GF-D8 (cell line): Measurements from ENCODE around the gene UBN1.

Experiments used
- DNase-seq: peaks from one replicate; lab custom pipeline; 2025; lab: John Stamatoyannopoulos, UW

The UBN1 gene

DNA sequence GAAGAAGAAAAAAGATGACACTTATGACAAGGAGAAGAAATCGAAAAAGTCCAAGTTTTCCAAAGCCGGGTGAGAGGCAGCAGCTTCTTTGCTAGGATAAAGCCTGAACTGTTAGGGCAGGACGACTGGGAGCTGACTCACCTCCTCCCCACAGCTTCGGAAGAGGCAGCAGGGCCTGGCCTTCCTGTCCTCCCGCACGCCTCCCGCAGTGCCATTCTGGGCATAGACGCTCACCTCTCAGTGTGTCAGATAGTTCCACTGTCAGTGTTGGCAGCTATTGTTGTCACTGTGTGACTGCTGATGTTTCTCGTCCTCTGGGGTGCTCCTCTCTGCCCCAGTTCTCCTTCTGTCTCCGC is 12.6 kb downstream of the UBN1 start:
- no peak for DNase-seq

- no peak for DNase-seq
Measured at GRCh38 chr16:4860727-4861342, 13.6 kb downstream of the UBN1 start.

DNA sequence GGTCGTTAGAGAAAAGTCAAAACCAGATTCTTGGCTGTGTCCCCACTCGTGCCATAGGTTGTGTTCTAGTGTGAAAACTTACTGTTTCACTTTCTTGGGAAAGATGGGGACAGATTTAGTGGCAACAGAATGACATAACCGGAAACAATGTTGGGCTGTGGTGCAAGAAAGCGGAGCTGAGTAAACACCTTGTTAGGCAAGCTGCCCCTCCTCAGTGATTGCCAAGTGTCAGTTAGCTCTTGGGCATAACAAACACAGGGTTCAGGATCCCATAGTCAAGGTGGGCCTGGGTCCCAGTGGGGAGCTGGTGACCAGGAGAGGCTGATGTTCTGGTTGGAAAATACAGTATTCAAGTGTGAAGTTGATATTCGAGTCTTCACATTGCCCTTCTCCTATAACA is 15.4 kb downstream of the UBN1 start:
- peak; percentile 31 for DNase-seq

DNA sequence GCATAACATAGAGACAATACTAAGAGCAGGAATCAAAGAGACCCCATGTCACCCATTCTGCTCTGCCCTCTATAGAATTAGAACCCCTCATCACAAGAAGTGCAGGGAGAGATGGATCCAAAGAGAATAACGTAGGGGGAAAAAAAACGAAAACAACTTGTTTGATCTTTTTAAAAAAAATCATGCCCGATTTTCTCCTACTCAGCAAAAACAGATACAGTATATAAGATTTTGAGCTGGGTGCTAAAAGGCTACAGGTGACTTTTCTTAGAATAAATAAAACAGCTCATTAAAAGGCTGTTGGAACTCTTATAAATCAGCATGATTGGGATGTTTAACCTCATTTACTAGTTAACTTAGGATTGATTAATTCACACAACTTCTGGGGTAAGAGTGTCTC is 17.4 kb downstream of the UBN1 start:
- no peak for DNase-seq

GRCh38 chr16:4865231-4865860 is 18.1 kb downstream of the UBN1 start:
- DNase-seq: no peak

GRCh38 chr16:4866586-4866985 is 19.3 kb downstream of the UBN1 start:
- no peak for DNase-seq

DNA sequence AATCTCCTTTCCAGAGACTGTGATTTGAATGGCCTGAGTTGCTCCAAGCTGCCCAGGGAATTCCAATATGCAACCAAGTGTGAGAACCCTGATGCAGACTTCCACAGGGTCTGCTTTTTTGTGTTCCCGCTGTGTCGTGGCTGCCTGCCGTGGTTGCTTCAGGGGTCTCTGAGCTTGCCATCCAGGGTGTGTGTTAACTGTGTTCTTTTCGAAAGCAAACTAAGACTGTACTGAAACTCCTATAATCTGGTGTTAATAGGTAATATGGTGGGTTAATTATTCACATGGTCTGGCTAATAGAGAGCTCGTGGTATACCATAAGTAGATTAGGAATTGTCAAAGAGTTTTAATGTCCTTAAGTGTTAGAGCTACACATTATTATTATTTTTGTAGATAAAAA is 20.7 kb downstream of the UBN1 start:
- DNase-seq: no peak

- no peak for DNase-seq
Measured at GRCh38 chr16:4868535-4868934, 21.3 kb downstream of the UBN1 start.

- no peak for DNase-seq
Measured at GRCh38 chr16:4869147-4869805, 22.0 kb downstream of the UBN1 start.

GRCh38 chr16:4870138-4870671 is 22.9 kb downstream of the UBN1 start:
- DNase-seq: no peak

GRCh38 chr16:4871071-4871470 is 23.8 kb downstream of the UBN1 start:
- no peak for DNase-seq

- no peak for DNase-seq
Measured at GRCh38 chr16:4873091-4873490, 25.8 kb downstream of the UBN1 start.

- DNase-seq: no peak
Measured at GRCh38 chr16:4874666-4875065, 27.4 kb downstream of the UBN1 start.

GRCh38 chr16:4876646-4877379 is 29.5 kb downstream of the UBN1 start:
- DNase-seq: no peak

DNA sequence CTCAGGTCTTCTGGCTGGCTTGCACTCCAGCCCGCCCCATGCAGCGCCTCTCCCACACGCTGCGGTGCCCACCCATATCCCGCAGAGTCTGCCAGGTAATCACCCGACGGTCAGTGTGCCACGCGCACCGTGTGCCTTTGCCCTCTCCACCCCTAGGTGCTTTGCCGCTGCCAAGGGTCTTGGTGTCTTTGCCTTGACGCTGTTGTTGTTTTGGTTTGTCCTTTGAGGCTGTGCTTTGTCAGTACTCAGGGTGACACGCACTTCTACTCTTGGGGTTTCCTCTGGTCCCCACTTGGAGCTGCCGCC is 30.1 kb downstream of the UBN1 start:
- no peak for DNase-seq

GRCh38 chr16:4879049-4879448 is 31.8 kb downstream of the UBN1 start:
- no peak for DNase-seq

GRCh38 chr16:4880006-4880580 is 32.8 kb downstream of the UBN1 start:
- DNase-seq: no peak

GRCh38 chr16:4882000-4882632 is 34.8 kb downstream of the UBN1 start:
- no peak for DNase-seq

DNA sequence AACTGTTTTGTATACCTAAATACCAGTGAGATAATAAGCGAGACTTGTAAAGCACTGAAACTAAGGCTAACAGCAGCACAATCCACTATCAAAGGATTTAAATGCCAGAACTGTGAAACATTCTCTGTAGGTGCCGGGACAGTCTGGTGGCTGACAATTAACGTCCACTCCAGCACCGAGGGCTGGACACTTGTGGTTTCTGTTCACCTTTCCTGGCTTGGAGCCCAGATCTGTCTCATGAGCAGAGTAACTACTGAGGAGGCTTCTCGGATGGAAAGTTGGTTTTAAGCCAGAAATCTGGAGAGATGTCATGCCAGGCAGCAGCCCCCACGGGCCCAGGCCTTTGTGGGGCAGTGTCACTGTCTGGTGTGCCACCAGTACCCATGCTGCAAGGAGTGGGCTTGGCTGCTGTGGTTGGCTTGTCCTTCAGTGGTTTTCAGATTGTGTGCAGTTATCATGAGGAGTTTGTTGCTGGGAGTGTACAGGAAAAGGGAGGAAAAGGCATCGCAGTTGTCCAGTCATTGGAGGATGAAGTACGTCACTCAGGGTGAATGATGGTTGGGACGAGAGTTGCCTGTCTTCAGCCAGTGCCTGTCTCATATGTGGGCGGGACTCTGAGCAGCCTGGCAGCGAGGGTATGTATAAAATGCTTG is 35.5 kb downstream of the UBN1 start:
- DNase-seq: no peak

DNA sequence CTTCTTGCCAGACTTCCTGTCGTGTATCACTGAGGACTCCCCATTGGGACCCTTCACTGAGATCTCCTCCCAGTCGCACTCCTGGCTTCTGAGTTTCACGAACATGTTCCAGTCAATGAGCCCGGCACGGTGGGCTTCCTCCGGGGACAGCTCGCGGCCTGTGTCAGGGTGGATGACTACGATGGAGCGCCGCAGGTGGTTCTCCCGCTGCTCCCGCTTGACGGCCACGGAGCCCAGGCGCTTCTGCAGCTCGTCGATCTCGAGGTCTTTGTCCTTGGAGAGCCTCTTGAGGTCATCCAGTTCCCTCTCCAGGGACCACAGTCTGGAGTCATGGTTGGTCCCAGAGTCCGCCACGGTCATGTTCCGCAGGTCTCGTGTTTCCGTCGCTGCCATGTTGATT is 36.2 kb downstream of the UBN1 start:
- no peak for DNase-seq

DNA sequence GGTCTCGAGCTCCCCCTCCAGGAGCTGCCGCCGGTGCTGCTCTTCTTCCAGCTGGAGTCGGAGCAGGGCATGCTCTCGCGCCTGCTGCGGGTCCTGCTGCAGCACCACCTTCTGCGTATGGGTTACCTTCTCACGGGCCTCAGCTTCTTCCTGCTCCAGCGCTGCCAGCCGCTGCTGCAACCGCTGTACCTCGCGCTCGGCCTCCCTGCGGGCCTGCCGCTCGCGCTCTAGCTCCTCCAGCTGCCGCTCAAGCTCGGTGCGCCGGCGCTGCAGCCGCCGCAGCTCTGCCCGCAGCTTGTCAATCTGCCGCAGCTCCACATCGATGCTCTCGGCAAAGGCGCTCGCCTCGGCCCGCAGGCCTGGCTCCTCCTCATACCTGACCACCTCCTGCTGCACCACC is 36.9 kb downstream of the UBN1 start:
- DNase-seq: no peak
